Measurements from ENCODE around the gene RBM33. TPM values are rescaled to one million over a fixed set of nuclear protein-coding genes. Genes with fewer than 3 reads are reported as not detected.
A peak's percentile ranks its signal among the peaks of the same experiment; 100 is the strongest.

RBM33 gene
- total RNA-seq (2022) = 80.5 and 81.9 TPM in 2 replicates
- percentile 94 among the genes with signal in this experiment for Bru-seq, nascent RNA
- BruChase-seq, experiment 1, labeled RNA remaining after a 6-hour chase = percentile 85 among the genes with signal in this experiment
- percentile 88 among the genes with signal in this experiment for BruChase-seq, experiment 2, labeled RNA remaining after a 2-hour chase
- long read RNA-seq, full-length matches to known transcripts = 17 of 59 reads
- long read RNA-seq, partial matches to known transcripts = 31 of 59 reads
- long read RNA-seq, other reads (novel, unspliced or antisense) = 11 of 59 reads

- H3K36me3 Mint-ChIP-seq (ENCODE audit: insufficient read depth, unreplicated experiment) = peaks cover 13% of the 10 kb centered on the region
- peaks cover 19% of the 10 kb centered on the region for H3K9me3 Mint-ChIP-seq (ENCODE audit: unreplicated experiment)
- TF ChIP-seq CTCF (IDR thresholded peaks at IDR 0.05; ENCODE audit: unreplicated experiment) = no peak
- CTCF ChIA-PET = interaction anchor here (0.5 to 1.3 kb wide), 5 partner anchors 35 to 263 kb away, joined by 3 read pairs; no protein-coding TSS in a partner anchor
- peaks cover 20% of the 10 kb centered on the region for H3K4me1 Mint-ChIP-seq (ENCODE audit: insufficient read depth, unreplicated experiment)
- DNase-seq (ENCODE audit: unreplicated experiment) = peak; percentile 81
- BruUV-seq (replicated peaks) = no TSS peak
- POLR2A ChIA-PET = interaction anchor here (0.6 to 2.0 kb wide), 20 partner anchors 8 to 414 kb away, joined by 3 to 20 read pairs (median 4); no protein-coding TSS in a partner anchor
- H3K27ac Mint-ChIP-seq (ENCODE audit: low read depth, unreplicated experiment) = peak within 1 kb of the TSS; percentile 93
- peak within 1 kb of the TSS; percentile 78 for H3K4me3 Mint-ChIP-seq (ENCODE audit: unreplicated experiment)
- intact Hi-C loops (cut with micrococcal nuclease) = loop anchor here (2.0 kb wide), 2 partner anchors 22 to 86 kb away; no protein-coding TSS in a partner anchor
- H3K27me3 Mint-ChIP-seq (ENCODE audit: insufficient read depth, unreplicated experiment) = no peaks in the 10 kb centered on the region
Observed at GRCh38 chr7:155644178-155644970, at the start of gene RBM33. RBM33 (plus strand) TSS chr7:155644661; CDS start chr7:155644877, 216 bp downstream.

GRCh38 chr7:155594961-155595366, 49.5 kb upstream of the RBM33 start:
- peak; percentile 84 for DNase-seq (ENCODE audit: unreplicated experiment)
- no peak for TF ChIP-seq CTCF (IDR thresholded peaks at IDR 0.05; ENCODE audit: unreplicated experiment)
- ChIA-PET CTCF (interaction anchor here (1.2 to 6.8 kb wide), 3 partner anchors 10 to 143 kb away, joined by 4 to 74 read pairs (median 5); no protein-coding TSS in a partner anchor), POLR2A (interaction anchor here (0.9 to 1.0 kb wide), 2 partner anchors 10 to 49 kb away, joined by 3 read pairs; partner anchors contain the start of gene CNPY1)
- intact Hi-C loops (cut with micrococcal nuclease) = loop anchor here (5.0 to 10.0 kb wide), 3 partner anchors 52 to 668 kb away; no protein-coding TSS in a partner anchor
- no TSS peak for BruUV-seq (replicated peaks)
- Mint-ChIP-seq H3K4me3 (ENCODE audit: unreplicated experiment) (no peak overlapping the region), H3K36me3 (ENCODE audit: insufficient read depth, unreplicated experiment) (no peaks in the 10 kb centered on the region), H3K9me3 (ENCODE audit: unreplicated experiment) (no peaks in the 10 kb centered on the region), H3K4me1 (ENCODE audit: insufficient read depth, unreplicated experiment) (peaks cover 25% of the 10 kb centered on the region), H3K27me3 (ENCODE audit: insufficient read depth, unreplicated experiment) (peaks cover 12% of the 10 kb centered on the region), H3K27ac (ENCODE audit: low read depth, unreplicated experiment) (no peak overlapping the region)

GRCh38 chr7:155597753-155598140, 46.7 kb upstream of the RBM33 start:
- peaks cover 25% of the 10 kb centered on the region for H3K4me1 Mint-ChIP-seq (ENCODE audit: insufficient read depth, unreplicated experiment)
- intact Hi-C loops (cut with micrococcal nuclease) = loop anchor here (1.0 to 10.0 kb wide), 5 partner anchors 50 to 670 kb away; no protein-coding TSS in a partner anchor
- CTCF ChIA-PET = interaction anchor here (0.7 to 6.8 kb wide), 18 partner anchors 9 to 220 kb away, joined by 3 to 74 read pairs (median 11); no protein-coding TSS in a partner anchor
- no peak for TF ChIP-seq CTCF (IDR thresholded peaks at IDR 0.05; ENCODE audit: unreplicated experiment)
- no peaks in the 10 kb centered on the region for H3K9me3 Mint-ChIP-seq (ENCODE audit: unreplicated experiment)
- no peaks in the 10 kb centered on the region for H3K36me3 Mint-ChIP-seq (ENCODE audit: insufficient read depth, unreplicated experiment)
- no peak overlapping the region for H3K4me3 Mint-ChIP-seq (ENCODE audit: unreplicated experiment)
- H3K27ac Mint-ChIP-seq (ENCODE audit: low read depth, unreplicated experiment) = no peak overlapping the region
- BruUV-seq (replicated peaks) = no TSS peak
- DNase-seq (ENCODE audit: unreplicated experiment) = no peak
- POLR2A ChIA-PET = interaction anchor here (0.6 to 1.2 kb wide), 3 partner anchors 51 to 138 kb away, joined by 3 read pairs; no protein-coding TSS in a partner anchor
- H3K27me3 Mint-ChIP-seq (ENCODE audit: insufficient read depth, unreplicated experiment) = peaks cover 37% of the 10 kb centered on the region

Data from MCF 10A (cell line).